Tibial artery (tissue), 4 donors: ENCODE measurements around the gene NIP7.

Experiments used
- DNase-seq, 2 donors: peaks; one replicate each; pipeline ENCODE4 v3.0.0-alpha.2; 2019
- H3K27ac ChIP-seq, 2 donors: fragments of 200-600 bp; sonication (generic) in 1 of 2; 1 replicate in 1 of 2; 2 replicates in 1 of 2; pipeline ENCODE4 v1.5.1; 2018 to 2019; ENCODE audit warnings: mild to moderate bottlenecking in 1 of 2
- H3K27me3 ChIP-seq, 2 donors: fragments of 200-600 bp; sonication (generic) in 1 of 2; one replicate each; pipeline versions ENCODE4 v1.5.1 to v1.6.0; 2016 to 2019
- H3K36me3 ChIP-seq, 3 donors: fragments of 200-600 bp; sonication (generic) in 2 of 3; one replicate each; pipeline ENCODE4 v1.5.1; 2016 to 2019; ENCODE audit warnings: mild to moderate bottlenecking in 2 of 3
- H3K4me1 ChIP-seq, 4 donors: fragments of 200-600 bp; sonication (generic) in 2 of 4; 1 replicate in 3 of 4; 2 replicates in 1 of 4; pipeline ENCODE4 v1.5.1; 2016 to 2019
- H3K4me3 ChIP-seq, 2 donors: fragments of 200-600 bp; sonication (generic) in 1 of 2; 1 replicate in 1 of 2; 2 replicates in 1 of 2; pipeline ENCODE4 v1.5.1; 2018 to 2019; ENCODE audit warnings: mild to moderate bottlenecking in 2 of 2
- H3K9me3 ChIP-seq, 3 donors: fragments of 200-600 bp; sonication (generic) in 1 of 3; one replicate each; pipeline ENCODE4 v1.5.1; 2016 to 2019
- CTCF ChIP-seq, 2 experiments: fragments of 200-600 bp in 1 of 2; fragments of 450-650 bp in 1 of 2; IDR thresholded peaks; one replicate each; pipeline ENCODE4 v1.5.1; 2017 to 2019; ENCODE audit warnings: antibody characterized with exemption in 2 of 2, mild to moderate bottlenecking in 1 of 2, moderate library complexity in 1 of 2
- intact Hi-C: fragments of 100-400 bp; cut with DNase I; formaldehyde crosslinking; loops from one replicate; pipeline ENCODE4 v1.15.0; 2023; ENCODE audit warnings: low total_unique reads

Gene NIP7

DNA sequence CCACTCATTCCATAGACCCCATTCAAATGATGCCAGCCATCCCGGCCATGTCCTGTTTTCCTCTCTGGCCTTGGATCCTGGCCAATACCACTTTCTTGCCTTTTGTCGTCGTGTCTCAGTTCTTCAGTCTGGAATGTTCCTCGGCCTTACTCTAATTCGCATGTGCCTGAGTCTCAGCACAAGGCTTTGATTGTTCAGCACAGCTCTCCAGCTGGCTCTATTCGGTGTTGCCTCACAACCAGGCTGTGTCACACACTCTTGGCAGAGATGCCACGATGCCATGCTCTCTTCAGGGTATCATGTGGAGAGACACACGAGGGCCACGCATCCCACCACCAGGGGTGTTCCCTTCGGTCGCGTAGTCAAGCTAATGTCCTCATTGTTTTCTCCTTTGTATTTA lies 30.3 kb upstream of the NIP7 start:
- no peak for DNase-seq
- intact Hi-C loops = no loop called here
- H3K27ac ChIP-seq = no peak overlapping the region

GRCh38 chr16:69310653-69311532 lies 28.7 kb upstream of the NIP7 start, which contains the start of gene VPS4A:
TSS of gene VPS4A (plus strand) at chr16:69311350. CDS start at chr16:69311512, 162 bp downstream.
- Histone ChIP-seq H3K27ac (peak within 1 kb of the TSS; percentile 77 to 84), H3K4me3 (peak within 1 kb of the TSS; percentile 72 to 83), H3K27me3 (no peaks in the 10 kb centered on the region), H3K9me3 (no peaks in the 10 kb centered on the region), H3K4me1 (peaks cover 8 to 29% (median 20%) of the 10 kb centered on the region in 4 donors), H3K36me3 (peaks cover 8 to 28% (median 9%) of the 10 kb centered on the region in 3 donors)
- DNase-seq = peak; percentile 96 to 98
- peak; percentile 91 to 98 for TF ChIP-seq CTCF (IDR thresholded peaks at IDR 0.05)
- intact Hi-C loops = no loop called here

More for the DNA sequence above, 30.3 kb upstream of the NIP7 start:
- Histone ChIP-seq H3K27me3 (no peaks in the 10 kb centered on the region), H3K9me3 (no peaks in the 10 kb centered on the region), H3K4me1 (peaks cover 8 to 29% (median 20%) of the 10 kb centered on the region in 4 donors), H3K36me3 (peaks cover 3 to 22% (median 6%) of the 10 kb centered on the region in 3 donors), H3K4me3 (no peak overlapping the region)
- TF ChIP-seq CTCF (IDR thresholded peaks at IDR 0.05) = no peak

GRCh38 chr16:69311533-69312387 lies 27.8 kb upstream of the NIP7 start:
- Histone ChIP-seq H3K36me3 (peaks cover 16 to 36% (median 18%) of the 10 kb centered on the region in 3 donors), H3K4me1 (peaks cover 8 to 29% (median 20%) of the 10 kb centered on the region in 4 donors), H3K27me3 (no peaks in the 10 kb centered on the region), H3K9me3 (no peaks in the 10 kb centered on the region), H3K4me3 (peak overlapping the region; percentile 72 to 83), H3K27ac (peak overlapping the region; percentile 71 to 84)
- intact Hi-C loops = no loop called here
- no peak for TF ChIP-seq CTCF (IDR thresholded peaks at IDR 0.05)
- peak in 1 of 2 donors; percentile 75 for DNase-seq

- Histone ChIP-seq H3K9me3 (no peaks in the 10 kb centered on the region), H3K27ac (no peak overlapping the region), H3K4me1 (peaks cover 8 to 29% (median 20%) of the 10 kb centered on the region in 4 donors), H3K36me3 (peaks cover 31 to 53% (median 33%) of the 10 kb centered on the region in 3 donors), H3K27me3 (no peaks in the 10 kb centered on the region), H3K4me3 (no peak overlapping the region)
- no peak for TF ChIP-seq CTCF (IDR thresholded peaks at IDR 0.05)
- DNase-seq = no peak
- intact Hi-C loops = no loop called here
These were observed 26.1 kb upstream of the NIP7 start for GRCh38 chr16:69313469-69313868.

GRCh38 chr16:69314534-69314933 lies 25.0 kb upstream of the NIP7 start:
- peaks cover 41 to 64% (median 43%) of the 10 kb centered on the region in 3 donors for H3K36me3 ChIP-seq

More at GRCh38 chr16:69314534-69314933, 25.0 kb upstream of the NIP7 start:
- no peak for DNase-seq
- Histone ChIP-seq H3K4me1 (peaks cover 8 to 29% (median 20%) of the 10 kb centered on the region in 4 donors), H3K27me3 (no peaks in the 10 kb centered on the region), H3K27ac (no peak overlapping the region), H3K4me3 (no peak overlapping the region), H3K9me3 (no peaks in the 10 kb centered on the region)
- no peak for TF ChIP-seq CTCF (IDR thresholded peaks at IDR 0.05)
- intact Hi-C loops = no loop called here
